Trophoblast cell (in vitro differentiated cells and primary cell): ENCODE results near the gene APH1B.
A peak's percentile ranks its signal among the peaks of the same experiment; 100 is the strongest.

Experiments
- DNase-seq, 2 donors: peaks; one replicate each; pipeline ENCODE4 v3.0.0-alpha.2; 2016
- H2AFZ ChIP-seq: 2 replicates; pipeline ENCODE4 v1.6.1; 2013; ENCODE audit warnings: low read length, moderate library complexity, mild to moderate bottlenecking; ENCODE audit not compliant: insufficient read depth, poor library complexity
- H2AK5ac ChIP-seq: 2 replicates; pipeline ENCODE4 v1.6.1; 2013; ENCODE audit warnings: mild to moderate bottlenecking, low read length
- H2BK120ac ChIP-seq: 2 replicates; pipeline ENCODE4 v1.6.1; 2013; ENCODE audit warnings: low read length, mild to moderate bottlenecking, moderate library complexity; ENCODE audit not compliant: insufficient read depth, poor library complexity
- H2BK12ac ChIP-seq: 2 replicates; pipeline ENCODE4 v1.6.1; 2013; ENCODE audit warnings: mild to moderate bottlenecking, low read length, moderate library complexity
- H2BK5ac ChIP-seq: 2 replicates; pipeline ENCODE4 v1.6.1; 2013; ENCODE audit warnings: low read length, low read depth, moderate library complexity, mild to moderate bottlenecking; ENCODE audit not compliant: poor library complexity
- H3K14ac ChIP-seq: 2 replicates; pipeline ENCODE4 v1.6.1; 2013; ENCODE audit warnings: mild to moderate bottlenecking, low read length
- H3K18ac ChIP-seq: 2 replicates; pipeline ENCODE4 v1.6.1; 2013; ENCODE audit warnings: mild to moderate bottlenecking, low read length
- H3K23ac ChIP-seq: 2 replicates; pipeline ENCODE4 v1.6.1; 2013; ENCODE audit warnings: low read length
- H3K27ac ChIP-seq: 2 replicates; pipeline ENCODE4 v1.5.1; 2013; ENCODE audit warnings: low read depth, mild to moderate bottlenecking, inconsistent platforms, low read length, moderate library complexity
- H3K27me3 ChIP-seq: 2 replicates; pipeline ENCODE4 v1.6.1; 2013; ENCODE audit warnings: inconsistent platforms, mild to moderate bottlenecking, low read length, moderate library complexity; ENCODE audit not compliant: insufficient read depth
- H3K36me3 ChIP-seq, 2 experiments: 1 replicate in 1 of 2; 2 replicates in 1 of 2; pipeline ENCODE4 v1.6.1; 2013; ENCODE audit warnings: low read length in 2 of 2, mild to moderate bottlenecking in 2 of 2, moderate library complexity in 1 of 2; ENCODE audit not compliant: insufficient read depth in 2 of 2, control insufficient read depth in 1 of 2
- H3K4ac ChIP-seq: 2 replicates; pipeline ENCODE4 v1.6.1; 2013; ENCODE audit warnings: low read depth, mild to moderate bottlenecking, low read length, moderate library complexity
- H3K4me1 ChIP-seq, 2 experiments: 1 replicate in 1 of 2; 2 replicates in 1 of 2; pipeline ENCODE4 v1.6.1; 2013; ENCODE audit warnings: low read length in 2 of 2, mild to moderate bottlenecking in 2 of 2, moderate library complexity in 1 of 2; ENCODE audit not compliant: insufficient read depth in 2 of 2, control insufficient read depth in 1 of 2
- H3K4me2 ChIP-seq: 2 replicates; pipeline ENCODE4 v1.6.1; 2013; ENCODE audit warnings: inconsistent platforms, mild to moderate bottlenecking, low read length, moderate library complexity
- H3K4me3 ChIP-seq: 2 replicates; pipeline ENCODE4 v1.5.1; 2013; ENCODE audit warnings: mild to moderate bottlenecking, low read depth, low read length, inconsistent platforms
- H3K79me1 ChIP-seq: one replicate; pipeline ENCODE4 v1.6.1; 2013; ENCODE audit warnings: low read length
- H3K79me2 ChIP-seq: 2 replicates; pipeline ENCODE4 v1.6.1; 2013; ENCODE audit warnings: low read length, mild to moderate bottlenecking; ENCODE audit not compliant: control insufficient read depth, insufficient read depth, poor library complexity
- H3K9ac ChIP-seq: 2 replicates; pipeline ENCODE4 v1.6.1; 2013; ENCODE audit warnings: mild to moderate bottlenecking, low read length
- H3K9me3 ChIP-seq: 2 replicates; pipeline ENCODE4 v1.6.1; 2013; ENCODE audit warnings: low read depth, mild to moderate bottlenecking, control low read depth, inconsistent platforms, low read length; ENCODE audit not compliant: insufficient read depth
- H4K12ac ChIP-seq: 2 replicates; pipeline ENCODE4 v1.6.1; 2013; ENCODE audit warnings: low read depth, mild to moderate bottlenecking, low read length, moderate library complexity
- H4K8ac ChIP-seq: 2 replicates; pipeline ENCODE4 v1.6.1; 2013; ENCODE audit warnings: low read depth, mild to moderate bottlenecking, low read length, moderate library complexity
- H4K91ac ChIP-seq: one replicate; pipeline ENCODE4 v1.6.1; 2013; ENCODE audit warnings: low read depth, mild to moderate bottlenecking, low read length, moderate library complexity
- WGBS: extraction: QIAGEN DNeasy Blood & Tissue Kit; methylation state at CpG from one replicate; pipeline ENCODE4 v1.1.7; 2013; ENCODE audit warnings: missing lambda C conversion rate; ENCODE audit not compliant: insufficient read length, insufficient coverage; ENCODE audit errors: extremely low coverage; 5-methylcytosine and 5-hydroxymethylcytosine counted together

APH1B gene

GRCh38 chr15:63288778-63289378, 11.5 kb downstream of the APH1B start:
- no peak overlapping the region for H3K23ac ChIP-seq
- no peak overlapping the region for H3K9ac ChIP-seq
- peak in 1 of 2 donors; percentile 73 for DNase-seq
- no peak overlapping the region for H2BK120ac ChIP-seq
- H3K9me3 ChIP-seq: no peaks in the 10 kb centered on the region
- H3K27me3 ChIP-seq: no peaks in the 10 kb centered on the region
- H3K79me2 ChIP-seq: no peaks in the 10 kb centered on the region
- no peaks in the 10 kb centered on the region for H3K36me3 ChIP-seq
- no peak overlapping the region for H3K4me3 ChIP-seq
- no peak overlapping the region for H3K18ac ChIP-seq
- no peak overlapping the region for H4K91ac ChIP-seq
- H3K4me2 ChIP-seq: no peak overlapping the region
- no peak overlapping the region for H4K8ac ChIP-seq
- H2AFZ ChIP-seq: no peak overlapping the region
- H3K4me1 ChIP-seq: no peaks in the 10 kb centered on the region
- H2AK5ac ChIP-seq: no peak overlapping the region
- no peak overlapping the region for H2BK12ac ChIP-seq
- no CpG with 5 or more reads among the region's 4 CpGs for WGBS
- H3K4ac ChIP-seq: no peak overlapping the region
- no peak overlapping the region for H4K12ac ChIP-seq
- H2BK5ac ChIP-seq: no peak overlapping the region
- no peak overlapping the region for H3K27ac ChIP-seq
- no peaks in the 10 kb centered on the region for H3K79me1 ChIP-seq
- no peak overlapping the region for H3K14ac ChIP-seq

GRCh38 chr15:63291507-63291906, 14.1 kb downstream of the APH1B start:
- Histone ChIP-seq H3K9ac (no peak overlapping the region), H3K4me2 (no peak overlapping the region), H2AFZ (no peak overlapping the region), H4K91ac (no peak overlapping the region), H3K4me3 (no peak overlapping the region), H3K36me3 (no peaks in the 10 kb centered on the region), H3K14ac (no peak overlapping the region), H3K4me1 (no peaks in the 10 kb centered on the region), H3K27ac (no peak overlapping the region), H3K18ac (no peak overlapping the region), H3K79me2 (no peaks in the 10 kb centered on the region), H2BK120ac (no peak overlapping the region), H2BK12ac (no peak overlapping the region), H4K8ac (no peak overlapping the region), H2BK5ac (no peak overlapping the region), H2AK5ac (no peak overlapping the region), H3K9me3 (no peaks in the 10 kb centered on the region), H3K27me3 (no peaks in the 10 kb centered on the region), H3K23ac (no peak overlapping the region), H3K4ac (no peak overlapping the region), H3K79me1 (no peaks in the 10 kb centered on the region), H4K12ac (no peak overlapping the region)
- DNase-seq: no peak

DNA sequence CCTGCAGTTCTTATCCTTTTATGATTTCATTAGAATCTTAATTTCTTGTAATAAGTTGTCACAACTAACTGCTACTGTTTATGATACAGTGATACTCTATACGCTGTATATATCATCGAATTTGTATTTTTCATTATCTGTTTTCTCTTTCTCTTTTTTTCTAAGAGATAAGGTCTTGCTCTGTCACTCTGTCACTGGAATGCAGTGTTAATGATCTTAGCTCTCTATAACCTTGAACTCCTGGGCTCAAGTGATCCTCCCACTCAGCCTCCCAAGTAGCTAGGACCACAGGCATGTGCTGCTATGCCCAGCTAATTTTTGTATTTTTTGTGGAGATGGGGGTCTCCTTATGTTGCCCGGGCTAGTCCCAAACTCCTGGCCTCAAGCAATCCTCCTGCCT, 14.8 kb downstream of the APH1B start:
- Histone ChIP-seq H3K36me3 (no peaks in the 10 kb centered on the region), H3K4me2 (no peak overlapping the region), H3K4me1 (no peaks in the 10 kb centered on the region), H2BK120ac (no peak overlapping the region), H3K79me2 (no peaks in the 10 kb centered on the region), H4K91ac (no peak overlapping the region), H3K79me1 (no peaks in the 10 kb centered on the region), H2BK12ac (no peak overlapping the region), H2AK5ac (no peak overlapping the region), H2AFZ (no peak overlapping the region), H3K9ac (no peak overlapping the region), H3K27ac (no peak overlapping the region), H3K14ac (no peak overlapping the region), H3K9me3 (no peaks in the 10 kb centered on the region), H3K23ac (no peak overlapping the region), H4K12ac (no peak overlapping the region), H3K4me3 (no peak overlapping the region), H2BK5ac (no peak overlapping the region), H3K18ac (no peak overlapping the region), H3K27me3 (no peaks in the 10 kb centered on the region), H3K4ac (no peak overlapping the region), H4K8ac (no peak overlapping the region)
- WGBS: no CpG with 5 or more reads among the region's 3 CpGs
- no peak for DNase-seq

GRCh38 chr15:63292771-63293170, 15.4 kb downstream of the APH1B start:
- Histone ChIP-seq H3K79me2 (no peaks in the 10 kb centered on the region), H3K4me1 (no peaks in the 10 kb centered on the region), H3K18ac (no peak overlapping the region), H2BK5ac (no peak overlapping the region), H4K12ac (no peak overlapping the region), H3K9ac (no peak overlapping the region), H3K4me3 (no peak overlapping the region), H2BK12ac (no peak overlapping the region), H4K8ac (no peak overlapping the region), H2BK120ac (no peak overlapping the region), H3K27me3 (no peaks in the 10 kb centered on the region), H4K91ac (no peak overlapping the region), H2AK5ac (no peak overlapping the region), H3K79me1 (no peaks in the 10 kb centered on the region), H3K9me3 (no peaks in the 10 kb centered on the region), H3K4me2 (no peak overlapping the region), H3K23ac (no peak overlapping the region), H3K27ac (no peak overlapping the region), H2AFZ (no peak overlapping the region), H3K14ac (no peak overlapping the region), H3K4ac (no peak overlapping the region), H3K36me3 (no peaks in the 10 kb centered on the region)
- peak; percentile 26 to 36 for DNase-seq
- WGBS: no CpG with 5 or more reads among the region's 5 CpGs
